Skeletal muscle satellite cell (primary cell): Measurements from ENCODE around the gene IRS2.

Experiments
- H3K27me3 ChIP-seq: 2 replicates; pipeline ENCODE4 v1.7.0; 2013; ENCODE audit warnings: low read length; ENCODE audit not compliant: control insufficient read depth, insufficient read depth
- H3K36me3 ChIP-seq: 2 replicates; pipeline ENCODE4 v1.7.0; 2013; ENCODE audit warnings: mild to moderate bottlenecking, control low read depth, low read length; ENCODE audit not compliant: insufficient read depth
- H3K4me1 ChIP-seq: 2 replicates; pipeline ENCODE4 v1.7.0; 2013; ENCODE audit warnings: low read length; ENCODE audit not compliant: control insufficient read depth, insufficient read depth
- H3K4me2 ChIP-seq: 2 replicates; pipeline ENCODE4 v1.7.0; 2013; ENCODE audit warnings: mild to moderate bottlenecking, low read length
- H3K4me3 ChIP-seq: 2 replicates; pipeline ENCODE4 v1.7.0; 2013; ENCODE audit warnings: low read length
- H3K9ac ChIP-seq: 2 replicates; pipeline ENCODE4 v1.7.0; 2013; ENCODE audit warnings: mild to moderate bottlenecking, low read depth, low read length, moderate library complexity
- H3K9me3 ChIP-seq: replicated peaks from 2 replicates; pipeline ENCODE4 v1.7.0; 2013; ENCODE audit warnings: mild to moderate bottlenecking, control low read depth, low read length

Gene IRS2

GRCh38 chr13:109764045-109764444, 22.3 kb downstream of the IRS2 start:
- Histone ChIP-seq H3K9me3 (no peaks in the 10 kb centered on the region), H3K27me3 (no peaks in the 10 kb centered on the region), H3K4me1 (peaks cover 61% of the 10 kb centered on the region), H3K36me3 (peaks cover 68% of the 10 kb centered on the region), H3K9ac (no peak overlapping the region), H3K4me2 (peak overlapping the region; percentile 24), H3K4me3 (no peak overlapping the region)

GRCh38 chr13:109762791-109763190, 23.6 kb downstream of the IRS2 start:
- peaks cover 58% of the 10 kb centered on the region for H3K36me3 ChIP-seq
- no peak overlapping the region for H3K4me2 ChIP-seq
- H3K9me3 ChIP-seq: no peaks in the 10 kb centered on the region
- H3K27me3 ChIP-seq: no peaks in the 10 kb centered on the region
- no peak overlapping the region for H3K4me3 ChIP-seq
- peaks cover 61% of the 10 kb centered on the region for H3K4me1 ChIP-seq
- no peak overlapping the region for H3K9ac ChIP-seq

DNA sequence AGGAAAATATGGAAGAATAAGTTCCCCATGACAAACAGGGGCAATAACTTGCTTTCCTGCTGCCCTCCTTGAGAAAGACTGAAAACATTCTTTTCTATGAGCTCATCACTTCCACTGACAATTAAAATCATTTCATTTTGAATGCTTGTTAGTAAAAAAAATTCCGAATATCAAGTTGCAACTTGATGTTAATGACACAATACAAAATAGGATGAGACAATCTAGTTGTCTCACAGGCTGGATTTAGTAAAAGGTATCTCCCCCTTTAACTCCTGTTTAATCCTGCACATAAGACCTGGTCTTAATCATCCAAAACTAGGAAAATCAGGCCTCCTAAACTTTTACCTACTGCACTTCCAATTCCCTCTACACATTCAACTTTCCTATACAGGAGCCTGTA, 24.7 kb downstream of the IRS2 start:
- Histone ChIP-seq H3K9ac (no peak overlapping the region), H3K4me2 (peak overlapping the region; percentile 22), H3K36me3 (peaks cover 54% of the 10 kb centered on the region), H3K4me3 (no peak overlapping the region), H3K4me1 (peaks cover 61% of the 10 kb centered on the region), H3K9me3 (no peaks in the 10 kb centered on the region), H3K27me3 (no peaks in the 10 kb centered on the region)

DNA sequence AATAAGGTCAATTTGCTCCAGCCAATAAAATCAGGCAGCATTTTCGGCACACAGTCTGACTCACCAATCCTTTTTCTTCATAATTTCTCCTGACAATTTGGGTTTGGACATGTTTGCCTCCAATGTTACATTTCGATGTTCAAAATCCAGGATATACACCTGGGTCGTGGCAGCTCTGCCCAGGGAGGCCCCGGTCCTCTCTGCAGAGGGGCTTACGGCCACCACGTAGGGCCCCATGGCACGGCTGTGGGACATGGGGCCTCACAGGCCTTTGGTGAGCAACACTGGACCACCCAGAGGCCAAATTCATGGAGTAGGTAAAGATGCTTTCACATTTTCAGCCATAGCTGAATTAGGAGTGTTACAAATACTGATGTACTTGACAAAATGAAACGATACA, 25.4 kb downstream of the IRS2 start:
- H3K9me3 ChIP-seq: no peaks in the 10 kb centered on the region
- peaks cover 63% of the 10 kb centered on the region for H3K4me1 ChIP-seq
- no peaks in the 10 kb centered on the region for H3K27me3 ChIP-seq
- H3K4me3 ChIP-seq: no peak overlapping the region
- H3K4me2 ChIP-seq: no peak overlapping the region
- H3K36me3 ChIP-seq: peaks cover 61% of the 10 kb centered on the region
- no peak overlapping the region for H3K9ac ChIP-seq

GRCh38 chr13:109760402-109760801, 26.0 kb downstream of the IRS2 start:
- Histone ChIP-seq H3K4me3 (no peak overlapping the region), H3K27me3 (no peaks in the 10 kb centered on the region), H3K9ac (no peak overlapping the region), H3K4me2 (no peak overlapping the region), H3K36me3 (peaks cover 66% of the 10 kb centered on the region), H3K9me3 (no peaks in the 10 kb centered on the region), H3K4me1 (peaks cover 63% of the 10 kb centered on the region)

- Histone ChIP-seq H3K4me1 (peaks cover 55% of the 10 kb centered on the region), H3K4me3 (no peak overlapping the region), H3K36me3 (peaks cover 71% of the 10 kb centered on the region), H3K9ac (no peak overlapping the region), H3K27me3 (no peaks in the 10 kb centered on the region), H3K4me2 (no peak overlapping the region), H3K9me3 (no peaks in the 10 kb centered on the region)
Observed at GRCh38 chr13:109759609-109760008, 26.8 kb downstream of the IRS2 start.

DNA sequence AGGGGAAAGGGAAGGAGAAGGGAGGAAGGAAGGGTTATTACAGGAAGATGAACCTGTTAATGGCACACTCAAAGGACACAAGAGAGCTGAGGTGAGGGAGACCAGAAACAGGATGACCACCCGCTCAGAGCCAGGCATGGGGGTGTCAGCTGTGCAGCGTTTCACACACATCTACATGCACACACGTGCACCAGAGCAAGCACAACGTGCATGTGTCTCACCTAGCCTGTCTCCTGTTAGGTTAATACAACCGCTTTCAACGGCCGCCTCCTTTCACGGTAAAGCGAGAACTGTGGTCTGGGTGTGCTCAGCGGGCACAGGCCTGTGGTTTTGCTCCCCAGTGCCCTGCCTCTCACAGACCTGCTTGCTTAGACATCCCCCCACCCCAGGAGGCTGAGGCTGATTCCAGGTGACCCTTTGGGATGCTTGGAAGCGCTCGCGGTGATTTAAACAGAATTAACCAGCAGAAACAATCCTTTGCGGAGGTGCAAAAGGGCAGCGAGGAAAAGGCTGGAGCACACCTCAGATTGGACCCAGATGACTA, 27.4 kb downstream of the IRS2 start:
- Histone ChIP-seq H3K9ac (no peak overlapping the region), H3K9me3 (no peaks in the 10 kb centered on the region), H3K4me1 (peaks cover 49% of the 10 kb centered on the region), H3K4me3 (no peak overlapping the region), H3K4me2 (no peak overlapping the region), H3K36me3 (peaks cover 71% of the 10 kb centered on the region), H3K27me3 (no peaks in the 10 kb centered on the region)

GRCh38 chr13:109756778-109757177, 29.6 kb downstream of the IRS2 start:
- peaks cover 75% of the 10 kb centered on the region for H3K36me3 ChIP-seq
- H3K4me2 ChIP-seq: no peak overlapping the region
- H3K9me3 ChIP-seq: no peaks in the 10 kb centered on the region
- no peak overlapping the region for H3K4me3 ChIP-seq
- no peaks in the 10 kb centered on the region for H3K27me3 ChIP-seq
- H3K4me1 ChIP-seq: peaks cover 33% of the 10 kb centered on the region
- no peak overlapping the region for H3K9ac ChIP-seq

DNA sequence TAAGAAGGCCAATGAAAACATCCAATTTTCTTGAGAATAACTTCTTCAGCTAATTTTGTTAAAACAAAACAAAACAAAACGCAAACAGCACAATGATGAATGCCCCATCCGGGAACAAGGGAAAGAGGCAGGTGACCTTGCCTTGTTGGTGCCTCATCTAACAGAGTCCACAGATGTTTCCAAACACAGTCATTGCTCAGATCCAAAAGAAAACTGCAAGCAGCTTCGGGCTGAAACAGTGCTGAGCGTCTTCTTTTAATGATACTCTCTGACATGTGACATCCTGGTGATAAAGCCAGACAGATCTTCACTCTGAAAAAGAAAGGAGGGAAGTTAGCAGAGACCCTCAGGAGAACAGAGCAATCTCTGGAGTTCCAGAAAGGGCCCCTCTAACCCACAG, 30.4 kb downstream of the IRS2 start:
- H3K9ac ChIP-seq: no peak overlapping the region
- no peak overlapping the region for H3K4me3 ChIP-seq
- peaks cover 78% of the 10 kb centered on the region for H3K36me3 ChIP-seq
- no peaks in the 10 kb centered on the region for H3K27me3 ChIP-seq
- no peaks in the 10 kb centered on the region for H3K9me3 ChIP-seq
- H3K4me1 ChIP-seq: peaks cover 25% of the 10 kb centered on the region
- H3K4me2 ChIP-seq: no peak overlapping the region

- no peak overlapping the region for H3K4me3 ChIP-seq
- H3K4me1 ChIP-seq: peaks cover 20% of the 10 kb centered on the region
- H3K4me2 ChIP-seq: no peak overlapping the region
- H3K27me3 ChIP-seq: no peaks in the 10 kb centered on the region
- H3K9ac ChIP-seq: no peak overlapping the region
- H3K9me3 ChIP-seq: no peaks in the 10 kb centered on the region
- peaks cover 76% of the 10 kb centered on the region for H3K36me3 ChIP-seq
Observed at GRCh38 chr13:109755551-109755950, 30.8 kb downstream of the IRS2 start.

GRCh38 chr13:109751477-109751876, 34.9 kb downstream of the IRS2 start:
- H3K9ac ChIP-seq: no peak overlapping the region
- no peaks in the 10 kb centered on the region for H3K9me3 ChIP-seq
- H3K4me2 ChIP-seq: no peak overlapping the region
- peaks cover 2% of the 10 kb centered on the region for H3K4me1 ChIP-seq
- H3K27me3 ChIP-seq: no peaks in the 10 kb centered on the region
- no peak overlapping the region for H3K4me3 ChIP-seq
- peaks cover 51% of the 10 kb centered on the region for H3K36me3 ChIP-seq

DNA sequence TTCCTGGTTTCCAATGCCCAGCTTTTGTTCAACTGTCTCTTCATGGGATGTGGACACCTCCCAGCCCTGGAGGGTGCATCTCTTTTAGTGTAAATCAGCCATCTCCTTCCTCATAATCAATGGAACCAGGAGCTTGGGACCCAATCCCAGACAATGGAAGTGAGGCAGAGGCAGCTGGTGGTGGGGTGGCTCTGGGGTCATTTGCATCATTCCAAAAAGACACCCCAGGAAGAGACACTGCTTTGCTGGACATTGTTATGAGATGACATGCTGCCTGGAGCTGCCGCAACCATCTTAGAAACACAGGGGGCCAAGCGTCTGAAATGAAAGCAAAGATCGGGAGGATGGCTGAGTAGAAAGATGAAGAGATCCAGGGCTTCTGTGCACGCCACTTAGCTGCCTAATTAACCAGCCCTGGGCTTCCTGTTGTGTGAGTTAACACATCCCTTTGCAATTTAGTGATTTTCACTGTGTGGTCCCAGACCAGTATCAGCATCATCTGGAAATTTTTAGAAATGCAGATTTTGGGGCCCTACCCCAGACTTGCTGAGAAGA, 36.1 kb downstream of the IRS2 start:
- no peaks in the 10 kb centered on the region for H3K9me3 ChIP-seq
- H3K4me2 ChIP-seq: no peak overlapping the region
- H3K4me1 ChIP-seq: no peaks in the 10 kb centered on the region
- no peak overlapping the region for H3K4me3 ChIP-seq
- peaks cover 39% of the 10 kb centered on the region for H3K36me3 ChIP-seq
- H3K27me3 ChIP-seq: no peaks in the 10 kb centered on the region
- no peak overlapping the region for H3K9ac ChIP-seq
